Bronchial epithelial cell (primary cell): ENCODE measurements around the gene GALNT14. TPM values are rescaled to one million over a fixed set of nuclear protein-coding genes. Genes with fewer than 3 reads are reported as not detected.

Experiments
- DNase-seq: peaks from one replicate; pipeline ENCODE4 v3.0.0-alpha.2; 2010; ENCODE audit warnings: low read depth
- FAIRE-seq: peaks from 2 replicates; lab custom pipeline; 2011; peaks lifted over from hg19 to GRCh38; lab: Jason Lieb, UNC
- H3K27me3 ChIP-seq: 2 replicates; pipeline ENCODE4 v1.5.1; 2011; ENCODE audit warnings: low read length; ENCODE audit not compliant: control insufficient read depth, insufficient read depth
- H3K36me3 ChIP-seq: 2 replicates; pipeline ENCODE4 v1.5.1; 2011; ENCODE audit warnings: low read length; ENCODE audit not compliant: control insufficient read depth, insufficient read depth
- H3K4me3 ChIP-seq: 2 replicates; pipeline ENCODE4 v1.5.1; 2011; ENCODE audit warnings: mild to moderate bottlenecking, low read depth, low read length, control low read depth
- total RNA-seq: library from RNA; depleted of rRNA; stranded (reverse); fragments of >200 nt; gene quantifications from 2 replicates; pipeline ENCODE4 v1.2.1, GENCODE V29; 2014
- TF ChIP-seq, protein P1 (sequence below): IDR thresholded peaks from 2 replicates; pipeline ENCODE4 v1.5.1; 2011; ENCODE audit warnings: mild to moderate bottlenecking, moderate library complexity, low read length, control low read depth, inconsistent platforms; ENCODE audit not compliant: insufficient read depth, severe bottlenecking

The GALNT14 gene
- total RNA-seq, 1 donor from 2014 or later = 12.4 TPM

DNA sequence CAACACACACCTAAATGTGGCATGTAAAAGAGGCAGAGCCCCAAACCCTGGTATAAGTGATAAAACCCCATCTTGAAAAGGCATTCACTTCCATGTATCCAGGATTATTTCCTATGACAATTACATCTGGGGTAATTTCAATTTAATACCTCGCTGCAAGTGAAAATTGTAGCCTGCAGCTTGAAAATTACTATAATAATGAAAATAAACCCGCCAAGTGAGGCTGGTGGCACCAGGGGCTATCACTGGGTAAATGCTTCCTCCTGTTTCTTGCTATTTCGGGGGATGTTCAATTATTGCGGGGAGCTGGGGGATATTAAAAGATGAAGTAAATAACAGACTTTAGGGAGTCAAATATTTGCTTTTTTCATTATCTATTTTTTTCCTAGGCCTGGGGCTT is 171.5 kb downstream of the GALNT14 start:
- no peak for FAIRE-seq
- TF ChIP-seq, protein P1, sequence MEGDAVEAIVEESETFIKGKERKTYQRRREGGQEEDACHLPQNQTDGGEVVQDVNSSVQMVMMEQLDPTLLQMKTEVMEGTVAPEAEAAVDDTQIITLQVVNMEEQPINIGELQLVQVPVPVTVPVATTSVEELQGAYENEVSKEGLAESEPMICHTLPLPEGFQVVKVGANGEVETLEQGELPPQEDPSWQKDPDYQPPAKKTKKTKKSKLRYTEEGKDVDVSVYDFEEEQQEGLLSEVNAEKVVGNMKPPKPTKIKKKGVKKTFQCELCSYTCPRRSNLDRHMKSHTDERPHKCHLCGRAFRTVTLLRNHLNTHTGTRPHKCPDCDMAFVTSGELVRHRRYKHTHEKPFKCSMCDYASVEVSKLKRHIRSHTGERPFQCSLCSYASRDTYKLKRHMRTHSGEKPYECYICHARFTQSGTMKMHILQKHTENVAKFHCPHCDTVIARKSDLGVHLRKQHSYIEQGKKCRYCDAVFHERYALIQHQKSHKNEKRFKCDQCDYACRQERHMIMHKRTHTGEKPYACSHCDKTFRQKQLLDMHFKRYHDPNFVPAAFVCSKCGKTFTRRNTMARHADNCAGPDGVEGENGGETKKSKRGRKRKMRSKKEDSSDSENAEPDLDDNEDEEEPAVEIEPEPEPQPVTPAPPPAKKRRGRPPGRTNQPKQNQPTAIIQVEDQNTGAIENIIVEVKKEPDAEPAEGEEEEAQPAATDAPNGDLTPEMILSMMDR = no peak
- Histone ChIP-seq H3K36me3 (no peaks in the 10 kb centered on the region), H3K27me3 (no peaks in the 10 kb centered on the region), H3K4me3 (no peak overlapping the region)
- DNase-seq = no peak

DNA sequence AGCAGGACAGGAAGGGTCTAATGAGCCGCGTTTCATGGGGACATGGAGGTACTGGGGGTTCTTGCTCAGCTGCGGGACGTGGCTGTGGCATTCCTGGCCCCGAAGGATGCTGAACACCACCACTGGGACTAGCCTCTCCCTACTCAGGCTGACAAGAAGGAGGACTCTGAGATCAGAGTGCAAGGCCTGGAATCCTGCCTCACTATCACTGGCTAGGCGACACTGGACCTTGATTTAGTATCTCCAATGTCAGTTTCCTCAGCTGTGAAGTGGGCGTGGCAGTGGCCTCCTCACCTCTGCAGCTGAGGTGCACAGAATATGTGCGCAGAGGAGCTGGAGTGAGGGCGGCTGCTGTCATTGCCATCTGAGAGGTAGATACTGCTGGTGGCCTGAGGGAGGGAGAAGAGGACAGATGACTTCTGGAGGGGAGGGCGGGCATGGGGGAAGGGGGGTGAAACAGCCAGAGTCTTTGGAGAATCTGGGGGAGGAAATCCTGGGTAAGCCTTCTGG is 173.2 kb downstream of the GALNT14 start:
- TF ChIP-seq, protein P1 = no peak
- Histone ChIP-seq H3K27me3 (no peaks in the 10 kb centered on the region), H3K36me3 (no peaks in the 10 kb centered on the region), H3K4me3 (no peak overlapping the region)
- DNase-seq (no peak), FAIRE-seq (no peak)

DNA sequence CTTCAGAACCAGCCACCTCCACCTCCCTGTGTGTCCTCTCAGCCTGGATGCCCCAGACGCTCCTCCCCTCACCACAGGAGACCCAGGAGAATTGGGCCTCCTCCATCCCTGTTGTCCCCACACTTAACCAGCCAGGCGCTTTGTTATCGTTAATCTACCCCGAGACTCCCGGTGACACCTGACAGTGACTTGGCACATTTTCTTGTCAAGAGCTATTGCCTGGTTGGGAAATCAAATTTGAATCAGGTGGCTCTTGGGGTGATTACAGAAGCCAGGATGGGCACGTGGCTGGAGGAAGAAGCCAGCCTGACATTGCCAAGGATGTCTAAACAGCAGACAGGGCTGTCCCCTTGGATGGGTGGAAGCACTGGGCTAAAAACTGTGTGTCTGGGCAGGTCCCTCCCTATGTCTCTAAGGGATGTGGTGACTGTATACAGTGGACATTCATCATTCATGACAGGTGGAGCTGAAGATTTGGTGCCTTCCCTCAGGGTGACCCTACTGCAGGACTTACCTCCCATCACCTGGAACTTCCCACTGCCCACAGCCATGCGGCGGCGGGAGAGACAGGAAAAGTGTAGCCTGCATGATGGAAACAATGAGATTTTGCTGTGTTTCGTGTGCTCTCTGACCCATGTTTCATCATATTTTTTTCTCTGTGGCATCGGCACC is 173.8 kb downstream of the GALNT14 start:
- Histone ChIP-seq H3K4me3 (no peak overlapping the region), H3K27me3 (no peaks in the 10 kb centered on the region), H3K36me3 (no peaks in the 10 kb centered on the region)
- DNase-seq (no peak), FAIRE-seq (peak; percentile 75)
- TF ChIP-seq, protein P1 = no peak

DNA sequence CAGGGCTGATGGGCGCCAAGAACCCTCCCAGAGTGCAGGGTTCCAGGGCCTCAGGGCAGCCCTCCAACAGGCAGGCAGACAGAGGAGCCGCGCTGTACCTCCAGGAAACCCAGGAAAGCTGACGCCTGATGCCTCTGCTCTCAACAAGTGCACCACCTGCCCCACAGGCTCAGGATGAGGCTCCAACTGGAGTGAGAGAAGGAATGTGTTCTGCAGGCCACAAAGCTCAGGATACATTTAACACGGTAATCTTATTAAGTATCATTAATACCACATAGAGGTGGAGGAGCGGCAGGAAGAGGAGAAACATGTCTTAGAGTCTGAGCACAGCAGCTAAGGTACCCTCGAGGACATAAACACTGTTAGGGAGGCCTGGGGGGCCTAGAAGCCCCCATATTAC is 175.1 kb downstream of the GALNT14 start:
- FAIRE-seq (no peak), DNase-seq (no peak)
- no peaks in the 10 kb centered on the region for H3K27me3 ChIP-seq
- no peak overlapping the region for H3K4me3 ChIP-seq
- TF ChIP-seq, protein P1 = no peak
- H3K36me3 ChIP-seq = no peaks in the 10 kb centered on the region

DNA sequence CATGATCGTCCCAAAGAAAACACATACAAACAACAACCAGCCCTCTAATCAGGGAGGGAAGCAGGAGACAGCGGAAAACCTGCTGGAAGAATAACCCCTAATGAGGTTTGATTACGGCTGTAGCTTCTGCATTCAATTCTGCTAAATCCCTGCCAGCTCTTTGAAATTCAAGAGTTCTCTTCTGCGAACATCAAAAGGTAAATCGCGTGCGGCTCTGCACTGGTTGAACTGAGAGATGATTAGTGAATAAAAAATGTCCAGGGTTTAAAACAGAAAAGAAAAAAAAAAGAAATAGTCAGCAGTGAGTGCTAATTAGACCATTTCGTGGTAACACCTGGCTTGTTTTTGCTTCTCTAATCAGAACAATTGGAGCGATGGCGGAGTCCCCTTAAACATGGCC is 178.0 kb downstream of the GALNT14 start:
- DNase-seq = no peak
- H3K4me3 ChIP-seq = no peak overlapping the region
- no peaks in the 10 kb centered on the region for H3K27me3 ChIP-seq
- FAIRE-seq = no peak
- TF ChIP-seq, protein P1 = no peak
- no peaks in the 10 kb centered on the region for H3K36me3 ChIP-seq

DNA sequence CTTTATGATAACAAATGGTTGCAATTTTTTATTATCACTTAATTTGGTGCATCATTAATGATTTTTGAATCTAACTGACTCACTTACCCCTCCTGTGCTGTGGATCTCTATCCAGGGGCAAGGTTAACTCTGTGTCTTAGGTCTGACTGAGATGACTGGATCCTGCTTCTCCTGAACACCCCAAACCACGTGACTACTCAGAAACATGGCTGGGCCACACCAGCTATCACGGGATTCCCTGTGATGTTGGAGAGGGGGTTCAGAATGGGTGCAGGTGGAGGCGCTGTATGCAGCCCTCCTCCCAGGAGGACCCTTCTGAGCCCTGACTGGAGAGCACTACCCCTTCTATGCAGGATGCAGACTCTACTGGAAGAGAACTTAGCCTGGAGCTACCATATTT is 178.6 kb downstream of the GALNT14 start:
- TF ChIP-seq, protein P1 = no peak
- no peak for FAIRE-seq

More for the DNA sequence above, 178.6 kb downstream of the GALNT14 start:
- no peak for DNase-seq
- Histone ChIP-seq H3K36me3 (no peaks in the 10 kb centered on the region), H3K4me3 (no peak overlapping the region), H3K27me3 (no peaks in the 10 kb centered on the region)
